BJ (cell line): ENCODE data around the gene CCDC33. TPM values are rescaled to one million over a fixed set of nuclear protein-coding genes. Genes with fewer than 3 reads are reported as not detected.
A peak's percentile ranks its signal among the peaks of the same experiment; 100 is the strongest.

ENCODE experiments used
- CTCF ChIA-PET: fragments of 350-600 bp; formaldehyde crosslinking; extraction: SDS; loops from one replicate; lab custom pipeline; 2021; ENCODE audit warnings: antibody characterized with exemption, inconsistent platforms; lab: Yijun Ruan, JAX
- POLR2A ChIA-PET: fragments of 300-600 bp; sonication (Branson Sonifier 250); formaldehyde crosslinking; extraction: SDS; loops from one replicate; lab custom pipeline; 2021; ENCODE audit warnings: antibody characterized with exemption; lab: Charles Lee
- DNase-seq: peaks from one replicate; pipeline ENCODE4 v3.0.0-alpha.2; 2011; ENCODE audit warnings: low read depth
- H3K27me3 ChIP-seq: 2 replicates; pipeline ENCODE4 v1.6.0; 2011; ENCODE audit warnings: low read length; ENCODE audit not compliant: control insufficient read depth, insufficient read depth
- H3K36me3 ChIP-seq: 2 replicates; pipeline ENCODE4 v1.5.1; 2011; ENCODE audit warnings: low read length; ENCODE audit not compliant: control insufficient read depth, insufficient read depth
- H3K4me3 ChIP-seq: 2 replicates; pipeline ENCODE4 v1.5.1; 2011; ENCODE audit warnings: low read depth, mild to moderate bottlenecking, control low read depth, low read length
- CTCF ChIP-seq: IDR thresholded peaks from 2 replicates; pipeline ENCODE4 v1.5.1; 2011; ENCODE audit warnings: low read depth, mild to moderate bottlenecking, control low read depth, inconsistent platforms, low read length, moderate library complexity; ENCODE audit not compliant: insufficient read depth
- polyA plus RNA-seq: library from polyadenylated mRNA; depleted of rRNA; stranded (reverse); fragments of >200 nt; gene quantifications from 2 replicates; pipeline ENCODE4 v1.2.3, GENCODE V29; 2011

Gene CCDC33
- polyA plus RNA-seq, 1 experiment: 0.26 TPM

GRCh38 chr15:74307827-74308811 lies 72.0 kb downstream of the CCDC33 start:
- POLR2A ChIA-PET: interaction anchor here (0.6 to 0.7 kb wide), 2 partner anchors 29 to 180 kb away, joined by 3 to 4 read pairs; no protein-coding TSS in a partner anchor
- no peak for DNase-seq

GRCh38 chr15:74311734-74312444 lies 75.8 kb downstream of the CCDC33 start:
- Histone ChIP-seq H3K27me3 (peaks cover 16% of the 10 kb centered on the region), H3K36me3 (no peaks in the 10 kb centered on the region), H3K4me3 (no peak overlapping the region)
- TF ChIP-seq CTCF: peak; percentile 80
- POLR2A ChIA-PET: no interaction called here
- CTCF ChIA-PET: interaction anchor here (0.6 to 9.2 kb wide), 14 partner anchors 11 to 342 kb away, joined by 3 to 278 read pairs (median 4); no protein-coding TSS in a partner anchor
- no peak for DNase-seq

More at GRCh38 chr15:74307827-74308811, 72.0 kb downstream of the CCDC33 start:
- CTCF ChIA-PET: interaction anchor here (0.6 to 9.2 kb wide), 41 partner anchors 9 to 966 kb away, joined by 3 to 278 read pairs (median 4); partner anchors contain the start of genes ISLR2 and STRA6
- Histone ChIP-seq H3K27me3 (peaks cover 22% of the 10 kb centered on the region), H3K36me3 (no peaks in the 10 kb centered on the region), H3K4me3 (no peak overlapping the region)
- TF ChIP-seq CTCF: peak; percentile 91

GRCh38 chr15:74312445-74313007 lies 76.4 kb downstream of the CCDC33 start:
- H3K36me3 ChIP-seq: no peaks in the 10 kb centered on the region
- no peak overlapping the region for H3K4me3 ChIP-seq
- ChIA-PET CTCF (interaction anchor here (0.6 to 9.2 kb wide), 10 partner anchors 11 to 259 kb away, joined by 3 to 278 read pairs (median 5); no protein-coding TSS in a partner anchor), POLR2A (no interaction called here)
- H3K27me3 ChIP-seq: peaks cover 11% of the 10 kb centered on the region
- no peak for DNase-seq
- no peak for TF ChIP-seq CTCF

- no peak for DNase-seq
- ChIA-PET CTCF (interaction anchor here (9.2 to 12.0 kb wide), 2 partner anchors 10 to 262 kb away, joined by 163 to 278 read pairs; no protein-coding TSS in a partner anchor), POLR2A (no interaction called here)
- H3K27me3 ChIP-seq: peaks cover 10% of the 10 kb centered on the region
- TF ChIP-seq CTCF: no peak
- no peak overlapping the region for H3K4me3 ChIP-seq
- H3K36me3 ChIP-seq: no peaks in the 10 kb centered on the region
Observed at GRCh38 chr15:74313889-74314288, 77.8 kb downstream of the CCDC33 start.
